Activated CD8-positive, alpha-beta memory T cell treated with anti-CD3 and anti-CD28 coated beads, Interleukin-2, amount 50 U/mL, for 24 hours (primary cell): Measurements from ENCODE around the gene ZSWIM8.
"Not testable (repeated sequence)": the region's sequence is repeated elsewhere in the genome, so short reads cannot be mapped to it uniquely, and the experiment has no call there.

Source experiments
- DNase-seq: peaks from one replicate; pipeline ENCODE4 v3.0.0-alpha.2; 2020; ENCODE audit errors: extremely low read depth

The ZSWIM8 gene

GRCh38 chr10:73785211-73785720 lies at the start of gene ZSWIM8:
TSS of gene ZSWIM8 (plus strand) at chr10:73785606. CDS start at chr10:73785879, 273 bp downstream.
- DNase-seq = peak; percentile 66

GRCh38 chr10:73740501-73741254 lies 44.7 kb upstream of the ZSWIM8 start:
- not testable (repeated sequence) for DNase-seq

GRCh38 chr10:73742454-73742734 lies 43.0 kb upstream of the ZSWIM8 start:
- DNase-seq = no peak

GRCh38 chr10:73743327-73743904 lies 42.0 kb upstream of the ZSWIM8 start:
- no peak for DNase-seq

GRCh38 chr10:73743905-73744663 lies 41.3 kb upstream of the ZSWIM8 start, which contains the start of gene SEC24C:
TSS of gene SEC24C (plus strand) at chr10:73744372. CDS start at chr10:73746833, 2,461 bp downstream.
- peak; percentile 90 for DNase-seq

GRCh38 chr10:73744664-73744975 lies 40.8 kb upstream of the ZSWIM8 start:
- DNase-seq = peak; percentile 35

GRCh38 chr10:73746721-73747120 lies 38.7 kb upstream of the ZSWIM8 start:
- no peak for DNase-seq

- no peak for DNase-seq
Observed at GRCh38 chr10:73750819-73751218, 34.6 kb upstream of the ZSWIM8 start.

GRCh38 chr10:73756183-73756582 lies 29.2 kb upstream of the ZSWIM8 start:
- no peak for DNase-seq

- DNase-seq = no peak
Observed at GRCh38 chr10:73758704-73759511, 26.5 kb upstream of the ZSWIM8 start.

GRCh38 chr10:73759512-73760115 lies 25.8 kb upstream of the ZSWIM8 start:
- DNase-seq = no peak

GRCh38 chr10:73761781-73762180 lies 23.6 kb upstream of the ZSWIM8 start:
- no peak for DNase-seq

- DNase-seq = no peak
Observed at GRCh38 chr10:73762915-73763314, 22.5 kb upstream of the ZSWIM8 start.

GRCh38 chr10:73763343-73763742 lies 22.1 kb upstream of the ZSWIM8 start:
- DNase-seq = no peak

- no peak for DNase-seq
Observed at GRCh38 chr10:73765066-73765465, 20.3 kb upstream of the ZSWIM8 start.

- no peak for DNase-seq
Observed at GRCh38 chr10:73768881-73769280, 16.5 kb upstream of the ZSWIM8 start.

GRCh38 chr10:73769396-73769795 lies 16.0 kb upstream of the ZSWIM8 start:
- DNase-seq = no peak

- no peak for DNase-seq
Observed at GRCh38 chr10:73771722-73772280, 13.6 kb upstream of the ZSWIM8 start.

GRCh38 chr10:73772281-73773151 lies 12.9 kb upstream of the ZSWIM8 start:
- no peak for DNase-seq
